ENCODE data around the gene TFDP1.

DNA sequence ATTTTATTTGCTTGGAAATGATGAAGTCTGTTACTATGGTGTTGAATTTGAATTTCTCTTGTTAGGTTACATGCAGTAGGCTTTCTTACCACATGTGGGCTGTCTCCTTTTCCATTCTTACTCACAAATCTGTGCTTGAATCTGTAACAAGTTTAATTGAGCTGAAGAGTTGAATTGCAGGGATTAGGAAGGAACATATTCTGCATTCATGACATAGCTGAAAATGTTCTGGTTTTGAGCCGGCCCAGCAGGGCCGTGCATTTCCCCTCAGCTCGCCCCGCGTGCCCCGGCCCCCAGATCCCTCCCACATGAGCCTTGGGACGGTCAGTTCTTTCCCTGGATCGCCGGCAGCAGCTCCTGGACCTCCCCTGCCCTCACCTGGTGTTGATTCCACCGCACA, 28.1 kb downstream of the TFDP1 start:
- TF ChIP-seq, protein P1, sequence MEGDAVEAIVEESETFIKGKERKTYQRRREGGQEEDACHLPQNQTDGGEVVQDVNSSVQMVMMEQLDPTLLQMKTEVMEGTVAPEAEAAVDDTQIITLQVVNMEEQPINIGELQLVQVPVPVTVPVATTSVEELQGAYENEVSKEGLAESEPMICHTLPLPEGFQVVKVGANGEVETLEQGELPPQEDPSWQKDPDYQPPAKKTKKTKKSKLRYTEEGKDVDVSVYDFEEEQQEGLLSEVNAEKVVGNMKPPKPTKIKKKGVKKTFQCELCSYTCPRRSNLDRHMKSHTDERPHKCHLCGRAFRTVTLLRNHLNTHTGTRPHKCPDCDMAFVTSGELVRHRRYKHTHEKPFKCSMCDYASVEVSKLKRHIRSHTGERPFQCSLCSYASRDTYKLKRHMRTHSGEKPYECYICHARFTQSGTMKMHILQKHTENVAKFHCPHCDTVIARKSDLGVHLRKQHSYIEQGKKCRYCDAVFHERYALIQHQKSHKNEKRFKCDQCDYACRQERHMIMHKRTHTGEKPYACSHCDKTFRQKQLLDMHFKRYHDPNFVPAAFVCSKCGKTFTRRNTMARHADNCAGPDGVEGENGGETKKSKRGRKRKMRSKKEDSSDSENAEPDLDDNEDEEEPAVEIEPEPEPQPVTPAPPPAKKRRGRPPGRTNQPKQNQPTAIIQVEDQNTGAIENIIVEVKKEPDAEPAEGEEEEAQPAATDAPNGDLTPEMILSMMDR (IDR thresholded peaks at IDR 0.05 in 8 of 11, conservative IDR thresholded peaks at IDR 0.05 in 3 of 11), result no peak
- peak in 1 of 3 donors; percentile 50 for TF ChIP-seq POLR2AphosphoS5 (IDR thresholded peaks at IDR 0.05)

Data from spleen (tissue), 7 donors.